ENCODE results near the gene RMI2.

GRCh38 chr16:11391576-11391975, 46.3 kb downstream of the RMI2 start:
- TF ChIP-seq CTCF (IDR thresholded peaks at IDR 0.05; ENCODE audit: low read depth, low read length, missing input control) (no peak), MAX (IDR thresholded peaks at IDR 0.05) (no peak), RAD21 (IDR thresholded peaks at IDR 0.05) (no peak), RXRA (IDR thresholded peaks at IDR 0.05) (no peak), ATF3 (IDR thresholded peaks at IDR 0.05) (no peak), ZBTB33 (IDR thresholded peaks at IDR 0.05) (no peak), GABPA (IDR thresholded peaks at IDR 0.05 in 1 of 2, conservative IDR thresholded peaks at IDR 0.05 in 1 of 2) (no peak), HNF4G (IDR thresholded peaks at IDR 0.05) (no peak), SP1 (IDR thresholded peaks at IDR 0.05) (no peak), REST (IDR thresholded peaks at IDR 0.05) (no peak)

Measured in liver (tissue), 3 donors.